ENCODE results near the gene DHX40.

The DHX40 gene

DNA sequence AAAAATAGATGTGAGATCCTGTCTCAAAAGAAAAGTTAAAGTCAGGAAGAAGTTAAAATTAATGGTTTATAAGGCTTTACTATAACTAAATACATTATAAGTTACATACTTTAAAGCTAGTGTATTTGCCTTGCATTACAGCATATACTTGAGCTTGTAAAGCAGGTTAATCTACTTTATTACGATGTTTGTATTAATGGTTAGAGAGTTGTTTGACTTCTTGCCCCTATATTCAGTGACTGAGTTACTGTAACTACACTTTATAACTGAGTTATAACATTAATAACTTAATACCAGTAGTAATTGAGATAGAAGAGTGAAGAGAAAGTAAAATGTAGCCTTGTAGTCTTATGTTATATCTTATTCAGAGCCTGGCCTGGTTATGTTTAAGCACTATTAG lies 77.2 kb downstream of the DHX40 start:
- DNase-seq, result no peak
- no peaks in the 10 kb centered on the region for H3K9me3 ChIP-seq (ENCODE audit: insufficient read depth, low read length, severe bottlenecking)
- H3K79me2 ChIP-seq (ENCODE audit: insufficient read depth, low read length), result peaks cover 91% of the 10 kb centered on the region
- H2AFZ ChIP-seq (ENCODE audit: low read depth, low read length), result no peak overlapping the region
- no peak overlapping the region for H3K27ac ChIP-seq (ENCODE audit: low read length)
- H3K9ac ChIP-seq (ENCODE audit: low read depth, low read length), result no peak overlapping the region
- TF ChIP-seq, protein P1, sequence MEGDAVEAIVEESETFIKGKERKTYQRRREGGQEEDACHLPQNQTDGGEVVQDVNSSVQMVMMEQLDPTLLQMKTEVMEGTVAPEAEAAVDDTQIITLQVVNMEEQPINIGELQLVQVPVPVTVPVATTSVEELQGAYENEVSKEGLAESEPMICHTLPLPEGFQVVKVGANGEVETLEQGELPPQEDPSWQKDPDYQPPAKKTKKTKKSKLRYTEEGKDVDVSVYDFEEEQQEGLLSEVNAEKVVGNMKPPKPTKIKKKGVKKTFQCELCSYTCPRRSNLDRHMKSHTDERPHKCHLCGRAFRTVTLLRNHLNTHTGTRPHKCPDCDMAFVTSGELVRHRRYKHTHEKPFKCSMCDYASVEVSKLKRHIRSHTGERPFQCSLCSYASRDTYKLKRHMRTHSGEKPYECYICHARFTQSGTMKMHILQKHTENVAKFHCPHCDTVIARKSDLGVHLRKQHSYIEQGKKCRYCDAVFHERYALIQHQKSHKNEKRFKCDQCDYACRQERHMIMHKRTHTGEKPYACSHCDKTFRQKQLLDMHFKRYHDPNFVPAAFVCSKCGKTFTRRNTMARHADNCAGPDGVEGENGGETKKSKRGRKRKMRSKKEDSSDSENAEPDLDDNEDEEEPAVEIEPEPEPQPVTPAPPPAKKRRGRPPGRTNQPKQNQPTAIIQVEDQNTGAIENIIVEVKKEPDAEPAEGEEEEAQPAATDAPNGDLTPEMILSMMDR (IDR thresholded peaks at IDR 0.05; ENCODE audit: borderline replicate concordance, extremely low read depth, low read length, poor library complexity, severe bottlenecking), result no peak
- no peak for TF ChIP-seq EZH2 (IDR thresholded peaks at IDR 0.05; ENCODE audit: borderline replicate concordance, low read depth, low read length, severe bottlenecking)
- H3K4me2 ChIP-seq (ENCODE audit: insufficient read depth, low read length), result no peak overlapping the region
- no peak overlapping the region for H3K4me3 ChIP-seq (ENCODE audit: low read depth in 1 of 2, low read length in 2 of 2)
- peaks cover 46% of the 10 kb centered on the region for H3K36me3 ChIP-seq (ENCODE audit: insufficient read depth, low read length)
- no peaks in the 10 kb centered on the region for H3K27me3 ChIP-seq (ENCODE audit: insufficient read depth, low read length, poor library complexity)
- no peak for ATAC-seq (ENCODE audit: insufficient read depth, low read depth)
- H3K4me1 ChIP-seq (ENCODE audit: insufficient read depth, low read length), result peaks cover 44% of the 10 kb centered on the region
- peaks cover 77% of the 10 kb centered on the region for H4K20me1 ChIP-seq (ENCODE audit: insufficient read depth, low read length)

DNA sequence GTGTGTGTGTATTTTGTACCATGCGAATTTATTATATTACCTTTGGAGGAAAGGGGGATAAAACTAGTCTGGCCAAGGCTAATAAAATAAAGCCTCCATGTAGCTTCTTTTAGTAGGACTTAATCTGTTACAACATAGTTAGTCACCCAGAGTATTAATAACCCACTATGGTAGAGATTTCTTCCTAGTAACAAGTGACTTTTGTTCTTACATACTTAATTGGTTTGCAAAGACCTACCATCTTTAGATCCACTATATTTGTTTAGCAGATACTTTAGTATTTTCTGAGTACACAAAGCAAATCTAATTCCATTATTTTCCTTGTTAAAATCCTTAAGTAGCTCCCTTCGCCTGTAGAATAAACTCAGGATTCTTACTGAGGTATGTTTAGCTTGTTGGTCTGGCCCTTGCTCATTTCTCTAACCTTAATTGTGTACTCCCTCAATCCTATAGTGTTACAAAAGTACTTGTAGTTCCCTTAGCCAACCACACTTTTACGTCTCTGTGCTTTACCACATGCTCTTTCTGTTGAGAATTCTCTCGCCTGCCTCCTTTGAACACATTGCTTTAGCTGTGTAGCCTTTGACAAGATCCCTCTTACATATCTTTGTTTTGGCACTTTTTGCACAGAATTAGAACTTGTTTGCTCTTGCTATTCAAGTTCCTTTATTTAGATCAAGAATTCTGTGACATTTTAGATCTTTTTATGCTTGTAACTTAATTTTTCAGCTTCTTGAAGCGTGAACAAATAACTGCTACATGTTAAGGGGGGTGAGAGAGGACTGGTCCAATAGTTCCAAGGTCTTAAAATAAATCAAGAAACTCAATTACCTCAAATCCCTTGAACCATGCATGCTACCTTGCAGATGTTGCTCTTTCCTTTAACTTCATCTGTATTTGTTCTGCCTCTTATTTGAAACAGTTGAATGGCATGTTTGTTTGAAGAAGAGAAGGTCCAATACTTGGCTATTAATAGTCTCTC lies 78.0 kb downstream of the DHX40 start:
- TF ChIP-seq EZH2 (IDR thresholded peaks at IDR 0.05; ENCODE audit: borderline replicate concordance, low read depth, low read length, severe bottlenecking), result no peak
- TF ChIP-seq, protein P1 (IDR thresholded peaks at IDR 0.05; ENCODE audit: borderline replicate concordance, extremely low read depth, low read length, poor library complexity, severe bottlenecking), result no peak
- Histone ChIP-seq H3K27me3 (ENCODE audit: insufficient read depth, low read length, poor library complexity) (no peaks in the 10 kb centered on the region), H3K9ac (ENCODE audit: low read depth, low read length) (no peak overlapping the region), H3K4me2 (ENCODE audit: insufficient read depth, low read length) (no peak overlapping the region), H3K27ac (ENCODE audit: low read length) (no peak overlapping the region), H3K9me3 (ENCODE audit: insufficient read depth, low read length, severe bottlenecking) (no peaks in the 10 kb centered on the region), H3K79me2 (ENCODE audit: insufficient read depth, low read length) (peaks cover 89% of the 10 kb centered on the region), H4K20me1 (ENCODE audit: insufficient read depth, low read length) (peaks cover 72% of the 10 kb centered on the region), H3K4me1 (ENCODE audit: insufficient read depth, low read length) (peaks cover 37% of the 10 kb centered on the region), H3K4me3 (ENCODE audit: low read depth in 1 of 2, low read length in 2 of 2) (no peak overlapping the region), H3K36me3 (ENCODE audit: insufficient read depth, low read length) (peaks cover 55% of the 10 kb centered on the region), H2AFZ (ENCODE audit: low read depth, low read length) (no peak overlapping the region)
- ATAC-seq (ENCODE audit: insufficient read depth, low read depth) (no peak), DNase-seq (no peak)

DNA sequence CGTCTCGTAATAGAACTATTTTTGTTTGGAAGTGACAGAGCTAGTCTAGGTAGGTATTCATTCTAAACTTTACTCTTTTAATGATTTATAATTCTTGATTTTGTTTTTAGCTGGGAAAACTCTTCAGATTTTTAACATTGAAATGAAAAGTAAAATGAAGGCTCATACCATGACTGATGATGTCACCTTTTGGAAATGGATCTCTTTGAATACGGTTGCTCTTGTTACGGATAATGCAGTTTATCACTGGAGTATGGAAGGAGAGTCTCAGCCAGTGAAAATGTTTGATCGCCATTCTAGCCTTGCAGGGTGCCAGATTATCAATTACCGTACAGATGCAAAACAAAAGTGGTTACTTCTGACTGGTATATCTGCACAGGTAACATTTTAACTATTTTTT lies 81.9 kb downstream of the DHX40 start:
- no peak overlapping the region for H3K4me3 ChIP-seq (ENCODE audit: low read depth in 1 of 2, low read length in 2 of 2)
- no peak overlapping the region for H2AFZ ChIP-seq (ENCODE audit: low read depth, low read length)
- DNase-seq, result no peak
- no peaks in the 10 kb centered on the region for H3K9me3 ChIP-seq (ENCODE audit: insufficient read depth, low read length, severe bottlenecking)
- no peak overlapping the region for H3K27ac ChIP-seq (ENCODE audit: low read length)
- ATAC-seq (ENCODE audit: insufficient read depth, low read depth), result no peak
- no peak overlapping the region for H3K4me2 ChIP-seq (ENCODE audit: insufficient read depth, low read length)
- peaks cover 51% of the 10 kb centered on the region for H4K20me1 ChIP-seq (ENCODE audit: insufficient read depth, low read length)
- H3K79me2 ChIP-seq (ENCODE audit: insufficient read depth, low read length), result peaks cover 75% of the 10 kb centered on the region
- H3K9ac ChIP-seq (ENCODE audit: low read depth, low read length), result no peak overlapping the region
- H3K4me1 ChIP-seq (ENCODE audit: insufficient read depth, low read length), result peaks cover 2% of the 10 kb centered on the region
- TF ChIP-seq, protein P1 (IDR thresholded peaks at IDR 0.05; ENCODE audit: borderline replicate concordance, extremely low read depth, low read length, poor library complexity, severe bottlenecking), result no peak
- no peak for TF ChIP-seq EZH2 (IDR thresholded peaks at IDR 0.05; ENCODE audit: borderline replicate concordance, low read depth, low read length, severe bottlenecking)
- peaks cover 92% of the 10 kb centered on the region for H3K36me3 ChIP-seq (ENCODE audit: insufficient read depth, low read length)
- H3K27me3 ChIP-seq (ENCODE audit: insufficient read depth, low read length, poor library complexity), result no peaks in the 10 kb centered on the region
